CD4-positive, alpha-beta T cell treated with Interleukin-10 for 1 hour (primary cell): ENCODE measurements around the gene TAS2R31.
"Not testable (repeated sequence)": the region's sequence is repeated elsewhere in the genome, so short reads cannot be mapped to it uniquely, and the experiment has no call there.

Experiments used
- DNase-seq: peaks from one replicate; pipeline ENCODE4 v3.0.0-alpha.2; 2020

The TAS2R31 gene, protein sequence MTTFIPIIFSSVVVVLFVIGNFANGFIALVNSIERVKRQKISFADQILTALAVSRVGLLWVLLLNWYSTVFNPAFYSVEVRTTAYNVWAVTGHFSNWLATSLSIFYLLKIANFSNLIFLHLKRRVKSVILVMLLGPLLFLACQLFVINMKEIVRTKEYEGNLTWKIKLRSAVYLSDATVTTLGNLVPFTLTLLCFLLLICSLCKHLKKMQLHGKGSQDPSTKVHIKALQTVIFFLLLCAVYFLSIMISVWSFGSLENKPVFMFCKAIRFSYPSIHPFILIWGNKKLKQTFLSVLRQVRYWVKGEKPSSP

GRCh38 chr12:11031307-11031706, at the start of gene TAS2R31:
TAS2R31 (minus strand) TSS chr12:11031407; CDS start chr12:11031335, 72 bp downstream.
- DNase-seq: no peak

DNA sequence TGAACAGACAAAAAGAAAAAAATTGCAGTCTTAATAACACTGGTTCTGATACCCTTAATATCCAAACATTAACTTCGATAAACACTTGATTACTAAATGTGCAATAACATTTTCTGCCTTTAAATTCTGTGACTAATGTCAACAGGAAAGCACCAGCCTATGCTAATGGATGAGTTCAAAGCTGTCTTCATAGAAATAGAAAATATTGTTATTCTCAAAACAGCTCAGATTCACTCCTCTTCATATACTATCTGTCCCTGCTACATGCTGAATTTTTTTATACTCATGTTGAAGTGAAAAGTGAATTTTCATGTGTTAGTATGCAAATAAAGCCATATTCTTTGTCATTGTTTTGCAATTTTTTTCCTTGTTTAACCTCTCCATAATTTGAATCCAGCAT, 47.0 kb upstream of the TAS2R31 start:
- DNase-seq: no peak

GRCh38 chr12:11075642-11076041, 44.4 kb upstream of the TAS2R31 start:
- no peak for DNase-seq

GRCh38 chr12:11071414-11071813, 40.2 kb upstream of the TAS2R31 start:
- no peak for DNase-seq

- no peak for DNase-seq
Measured at GRCh38 chr12:11070999-11071398, 39.8 kb upstream of the TAS2R31 start.

- no peak for DNase-seq
Measured at GRCh38 chr12:11069854-11070365, 38.7 kb upstream of the TAS2R31 start.

GRCh38 chr12:11067514-11067913, 36.3 kb upstream of the TAS2R31 start:
- no peak for DNase-seq

GRCh38 chr12:11062194-11062593, 31.0 kb upstream of the TAS2R31 start, which contains the start of gene TAS2R46:
TAS2R46 (minus strand) TSS chr12:11062294; CDS start chr12:11062294, 0 bp downstream.
- DNase-seq: not testable (repeated sequence)

DNA sequence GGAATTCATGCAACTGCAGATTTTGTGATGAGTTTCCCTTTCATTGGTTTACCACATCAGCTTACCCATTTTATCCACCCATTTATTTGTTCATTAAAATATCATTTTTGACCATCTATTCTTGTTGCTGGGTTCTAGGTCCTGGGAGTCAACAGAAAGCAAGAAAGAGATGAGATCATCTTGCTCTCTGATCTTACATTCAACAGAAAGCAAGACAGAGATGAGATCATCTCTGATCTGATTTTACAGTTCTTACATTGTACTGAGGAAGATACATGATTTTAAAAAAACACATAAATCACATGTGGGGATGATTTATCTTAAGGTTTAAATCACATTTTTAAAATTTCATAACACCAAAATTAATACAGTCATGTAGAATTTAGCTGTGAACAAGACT, 28.6 kb upstream of the TAS2R31 start:
- no peak for DNase-seq

DNA sequence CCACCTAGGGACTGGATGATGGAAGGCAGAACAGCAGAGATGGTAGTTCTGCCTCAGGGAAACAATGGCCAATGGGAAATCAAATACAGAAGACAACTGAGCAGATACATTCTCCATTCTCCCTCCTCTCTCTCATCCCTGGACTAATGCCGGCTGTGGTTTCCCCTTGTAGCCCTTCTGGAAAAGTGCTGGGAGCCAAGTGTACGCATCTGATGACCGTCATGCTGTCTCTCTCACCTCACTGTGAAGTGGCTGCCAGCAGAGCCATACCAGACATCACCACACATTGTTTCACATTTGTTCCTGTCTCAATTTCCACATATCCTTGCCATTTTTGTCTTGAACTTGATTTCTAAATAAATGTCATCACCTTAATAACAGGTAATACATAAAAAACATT, 27.8 kb upstream of the TAS2R31 start:
- DNase-seq: no peak

GRCh38 chr12:11055306-11055705, 24.1 kb upstream of the TAS2R31 start:
- no peak for DNase-seq

- DNase-seq: not testable (repeated sequence)
Measured at GRCh38 chr12:11049806-11050531, 18.8 kb upstream of the TAS2R31 start.

- DNase-seq: not testable (repeated sequence)
Measured at GRCh38 chr12:11041366-11041765, 10.2 kb upstream of the TAS2R31 start.

DNA sequence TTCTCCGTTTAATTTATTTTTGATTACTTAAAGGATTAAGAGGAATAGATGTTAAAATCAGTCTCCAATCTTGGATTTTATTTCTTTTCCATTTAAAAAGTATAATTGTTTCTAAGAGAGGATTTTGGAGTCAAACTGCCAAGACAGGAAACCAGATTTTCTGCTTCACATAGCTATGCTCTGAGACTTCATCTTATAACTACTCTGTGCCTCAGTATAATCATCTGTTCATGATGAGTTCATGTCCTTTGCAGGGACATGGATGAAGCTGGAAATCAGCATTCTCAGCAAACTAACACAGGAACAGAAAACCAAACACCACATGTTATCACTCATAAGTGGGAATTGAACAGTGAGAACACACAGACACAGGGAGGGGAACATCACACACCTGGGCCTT, 9.0 kb upstream of the TAS2R31 start:
- no peak for DNase-seq

DNA sequence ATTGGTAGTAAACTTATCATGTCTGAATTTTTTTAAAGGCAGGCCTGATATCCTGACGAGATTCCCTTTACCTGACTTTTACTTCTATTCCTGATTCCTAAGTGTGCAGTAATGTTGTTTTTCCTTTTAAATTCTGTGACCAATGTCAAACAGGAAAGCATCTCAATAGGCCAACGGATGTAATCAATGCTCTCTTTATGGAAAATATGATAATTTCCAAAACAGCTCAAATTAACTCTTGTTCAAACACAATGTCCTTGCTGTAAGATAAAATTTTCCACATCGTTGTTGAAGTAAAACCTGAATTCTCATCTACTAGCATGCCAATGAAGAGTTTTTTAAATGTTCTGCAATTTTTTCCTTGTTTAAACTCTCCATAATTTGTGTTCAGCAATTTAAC, 8.0 kb upstream of the TAS2R31 start:
- no peak for DNase-seq

DNA sequence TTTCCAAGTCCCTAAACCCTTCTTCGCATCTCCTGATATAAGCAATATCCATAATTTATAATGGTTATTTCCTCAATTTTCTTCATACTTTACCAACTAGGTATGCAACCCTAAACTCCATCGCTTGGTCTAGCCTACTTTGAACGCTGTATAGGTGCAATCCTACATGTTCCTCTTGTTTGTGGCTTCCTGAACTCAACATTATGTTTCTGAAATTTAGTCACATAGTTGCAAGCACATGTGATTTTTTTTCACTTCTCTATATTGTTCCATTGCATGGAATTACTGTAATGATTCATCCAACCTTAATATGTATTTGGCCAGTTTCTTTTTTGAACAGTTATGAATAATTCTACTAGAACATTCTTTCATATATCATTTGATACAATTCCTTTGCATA, 2.8 kb upstream of the TAS2R31 start:
- not testable (repeated sequence) for DNase-seq

GRCh38 chr12:11026118-11026517, 5.1 kb downstream of the TAS2R31 start:
- no peak for DNase-seq

- DNase-seq: no peak
Measured at GRCh38 chr12:11023387-11023786, 7.8 kb downstream of the TAS2R31 start.

DNA sequence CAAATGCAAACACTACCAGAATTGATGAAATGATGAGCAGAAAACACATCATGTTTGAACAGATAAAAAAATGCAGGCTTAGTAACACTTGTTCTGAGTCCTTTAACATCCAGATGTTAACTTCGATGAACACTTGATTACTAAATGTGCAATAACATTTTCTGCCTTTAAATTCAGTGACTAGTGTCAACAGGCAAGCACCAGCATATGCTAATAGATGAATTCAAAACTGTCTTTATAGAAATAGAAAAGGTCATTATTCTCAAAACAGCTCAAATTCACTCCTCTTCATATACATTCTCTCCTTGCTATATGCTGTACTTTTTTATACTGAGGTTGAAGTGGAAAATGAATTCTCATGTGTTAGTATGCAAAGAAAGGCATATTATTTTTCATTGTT, 8.7 kb downstream of the TAS2R31 start, which contains the start of gene TAS2R19:
Gene TAS2R19, minus strand, starts transcription at position 101 of the 400 bp plus-strand sequence. Its CDS starts 49 bp downstream, at position 52.
- DNase-seq: no peak

DNA sequence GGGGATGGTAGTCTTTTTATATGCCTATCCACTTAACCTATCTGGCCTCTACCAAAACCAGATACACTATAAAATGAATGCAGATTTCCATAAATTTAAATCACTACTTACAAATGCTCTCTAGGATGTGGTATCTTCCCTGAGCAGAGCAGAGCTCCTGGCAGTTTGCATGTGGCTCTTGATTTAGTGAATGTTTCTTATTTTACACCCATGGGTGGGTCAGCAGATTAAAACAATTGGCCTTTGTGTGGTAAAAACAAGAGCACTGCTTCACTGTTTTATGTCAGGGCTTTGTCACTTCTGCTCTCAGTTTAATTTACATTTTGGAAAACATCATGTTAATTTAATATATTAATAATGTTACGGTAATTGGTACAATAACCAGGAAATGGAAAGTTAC, 14.3 kb downstream of the TAS2R31 start:
- DNase-seq: no peak

DNA sequence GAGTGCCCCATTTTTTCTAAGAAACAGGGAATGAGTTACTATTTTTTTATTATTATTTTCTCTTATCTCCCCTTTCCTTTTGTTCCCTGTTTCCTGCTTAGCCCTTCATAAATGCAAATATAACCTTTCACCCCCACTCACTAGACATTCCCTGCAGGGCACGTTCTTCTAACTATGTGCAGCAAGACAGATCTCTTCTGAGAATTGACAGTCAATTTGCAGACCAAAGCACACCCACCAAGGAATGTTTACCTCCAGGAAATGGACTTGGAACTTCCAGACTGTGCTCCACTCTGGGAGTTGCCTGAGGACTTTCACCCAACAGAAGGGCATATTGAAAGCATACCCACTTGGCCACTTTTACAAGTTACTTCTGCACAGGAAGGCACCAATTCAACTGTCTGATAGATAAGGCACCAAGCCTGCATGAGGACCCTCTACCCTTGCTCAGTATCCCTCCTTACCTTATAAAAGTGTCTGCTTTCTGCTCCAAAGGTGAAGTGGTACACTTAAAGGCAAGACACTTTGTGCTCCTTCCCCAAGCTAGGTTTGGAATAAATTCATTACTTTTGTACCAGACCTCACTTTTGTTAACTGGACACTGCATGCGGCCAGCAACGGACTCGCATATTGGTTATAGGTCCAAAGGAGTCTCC, 15.3 kb downstream of the TAS2R31 start:
- no peak for DNase-seq

DNA sequence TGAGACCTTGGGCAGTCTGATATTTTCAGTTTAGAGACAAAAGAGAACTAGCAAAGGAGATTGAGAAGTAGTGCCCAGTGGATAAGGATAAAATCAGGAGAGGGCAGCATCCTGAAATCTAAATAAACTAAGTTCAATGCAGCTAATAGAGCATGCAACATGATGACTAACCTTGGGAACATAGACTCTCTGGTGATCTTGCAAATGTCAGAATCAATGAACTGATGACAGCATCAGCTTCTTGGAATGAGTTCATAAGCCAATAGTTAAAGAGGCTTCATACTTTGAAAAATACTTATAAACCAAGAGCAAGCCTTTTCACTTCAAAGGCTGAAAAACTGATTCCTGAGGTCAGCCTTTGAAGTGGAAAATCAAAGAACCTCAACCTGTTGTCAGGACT, 17.0 kb downstream of the TAS2R31 start:
- no peak for DNase-seq

DNA sequence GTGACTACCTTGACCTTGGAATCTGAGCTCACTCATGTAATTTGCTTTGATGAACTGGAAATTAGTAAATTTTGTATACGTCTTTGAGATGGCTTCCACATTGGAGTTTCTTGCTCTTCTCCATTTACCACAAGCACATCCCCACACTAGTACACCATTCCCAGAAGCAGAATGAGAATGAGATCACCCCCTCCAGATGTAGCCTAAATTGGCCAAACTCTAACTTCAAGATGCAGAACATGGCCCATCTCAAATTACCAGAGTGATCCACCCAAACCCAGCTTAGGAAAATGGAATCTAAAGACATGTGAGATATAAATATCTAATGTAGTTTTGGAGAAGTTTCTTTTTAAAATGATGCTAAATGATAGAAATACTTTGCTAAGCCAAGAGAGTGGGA, 23.6 kb downstream of the TAS2R31 start:
- DNase-seq: no peak
